H1 (cell line): ENCODE measurements around the gene ZMIZ1.

Source experiments
- CBX8 ChIP-seq: fragments of 300-800, 300-1000 bp; sonication (generic); IDR thresholded peaks from 2 replicates; pipeline ENCODE4 v1.7.1; 2016; ENCODE audit warnings: low read depth, low read length, borderline replicate concordance
- CREB1 ChIP-seq: IDR thresholded peaks from 2 replicates; pipeline ENCODE4 v1.6.1; 2012; ENCODE audit warnings: inconsistent platforms
- CTCF ChIP-seq, 3 experiments: IDR thresholded peaks; 1 replicate in 2 of 3; 2 replicates in 1 of 3; pipeline versions ENCODE4 v1.5.1 to v1.6.1; 2011; ENCODE audit warnings: low read length in 3 of 3, mild to moderate bottlenecking in 3 of 3, inconsistent platforms in 2 of 3, low read depth in 1 of 3, moderate library complexity in 1 of 3; ENCODE audit not compliant: insufficient read depth in 1 of 3; ENCODE audit errors: control extremely low read depth in 1 of 3
- EP300 ChIP-seq, 2 experiments: IDR thresholded peaks; 1 replicate in 1 of 2; 2 replicates in 1 of 2; pipeline ENCODE4 v1.6.1; 2011 to 2012; ENCODE audit warnings: low read depth in 2 of 2, low read length in 2 of 2, mild to moderate bottlenecking in 2 of 2, borderline replicate concordance in 1 of 2, inconsistent platforms in 1 of 2, moderate library complexity in 1 of 2
- EZH2 ChIP-seq: fragments of 200-600 bp; sonication (generic); IDR thresholded peaks from 2 replicates; pipeline ENCODE4 v1.7.1; 2012; ENCODE audit warnings: low read depth, mild to moderate bottlenecking, moderate library complexity, low read length, inconsistent platforms; ENCODE audit not compliant: severe bottlenecking
- JUND ChIP-seq: IDR thresholded peaks from 2 replicates; pipeline ENCODE4 v1.6.1; 2011; ENCODE audit warnings: mild to moderate bottlenecking, improper control_type of control experiment, low read length
- RFX5 ChIP-seq: IDR thresholded peaks from 2 replicates; pipeline ENCODE4 v1.6.1; 2011; ENCODE audit warnings: low read depth, low read length, improper control_type of control experiment, borderline replicate concordance
- SIX5 ChIP-seq: IDR thresholded peaks from 2 replicates; pipeline ENCODE4 v1.6.1; 2011; ENCODE audit warnings: mild to moderate bottlenecking, low read depth, low read length
- SP1 ChIP-seq: IDR thresholded peaks from 2 replicates; pipeline ENCODE4 v1.6.1; 2011; ENCODE audit warnings: low read depth, low read length
- USF2 ChIP-seq: IDR thresholded peaks from 2 replicates; pipeline ENCODE4 v1.6.1; 2011; ENCODE audit warnings: low read length, improper control_type of control experiment
- ZNF274 ChIP-seq: IDR thresholded peaks from 2 replicates; pipeline ENCODE4 v1.7.0; 2012; ENCODE audit warnings: low read length, borderline replicate concordance; ENCODE audit errors: extremely low read depth

GRCh38 chr10:79269443-79269842, 200.7 kb downstream of the ZMIZ1 start:
- TF ChIP-seq JUND (no peak), USF2 (no peak), CTCF (IDR thresholded peaks at IDR 0.05; ENCODE audit: control extremely low read depth in 1 of 3, insufficient read depth in 1 of 3, low read depth in 1 of 3, low read length in 3 of 3) (no peak), ZNF274 (no peak), CBX8 (no peak), EP300 (IDR thresholded peaks at IDR 0.05; ENCODE audit: borderline replicate concordance in 1 of 2, low read depth in 2 of 2, low read length in 2 of 2) (no peak), CREB1 (no peak), SIX5 (no peak), SP1 (no peak), RFX5 (no peak), EZH2 (no peak)
